Smooth muscle cell (in vitro differentiated cells): Measurements from ENCODE around the gene CLMN. TPM values are rescaled to one million over a fixed set of nuclear protein-coding genes. Genes with fewer than 3 reads are reported as not detected.

Source experiments
- DNase-seq: peaks from one replicate; lab custom pipeline; 2025; ENCODE audit not compliant: unreplicated experiment; lab: John Stamatoyannopoulos, UW
- H2AFZ ChIP-seq: fragments of 200-600 bp; sonication (generic); 2 replicates; pipeline ENCODE4 v1.6.0; 2016; ENCODE audit warnings: antibody characterized with exemption, low read depth, mild to moderate bottlenecking
- H3F3A ChIP-seq: fragments of 200-600 bp; sonication (generic); 2 replicates; pipeline ENCODE4 v1.6.0; 2017; ENCODE audit warnings: antibody characterized with exemption, low read depth
- H3K27ac ChIP-seq: fragments of 200-600 bp; sonication (generic); 2 replicates; pipeline ENCODE4 v1.5.1; 2016; ENCODE audit warnings: low read depth, mild to moderate bottlenecking
- H3K27me3 ChIP-seq: fragments of 200-600 bp; sonication (generic); 2 replicates; pipeline ENCODE4 v1.6.1; 2016; ENCODE audit warnings: low read depth, mild to moderate bottlenecking
- H3K36me3 ChIP-seq: fragments of 200-600 bp; sonication (generic); 2 replicates; pipeline ENCODE4 v1.5.1; 2016; ENCODE audit warnings: low read depth
- H3K4me1 ChIP-seq: fragments of 200-600 bp; sonication (generic); 2 replicates; pipeline ENCODE4 v1.5.1; 2016; ENCODE audit warnings: low read depth
- H3K4me2 ChIP-seq: fragments of 200-600 bp; sonication (generic); 2 replicates; pipeline ENCODE4 v1.6.0; 2016; ENCODE audit warnings: mild to moderate bottlenecking
- H3K4me3 ChIP-seq: fragments of 200-600 bp; sonication (generic); 2 replicates; pipeline ENCODE4 v1.5.1; 2016; ENCODE audit warnings: mild to moderate bottlenecking
- H3K79me2 ChIP-seq: fragments of 200-600 bp; sonication (generic); 2 replicates; pipeline ENCODE4 v1.6.0; 2016; ENCODE audit warnings: low read depth, mild to moderate bottlenecking
- H3K9ac ChIP-seq: fragments of 200-600 bp; sonication (generic); 2 replicates; pipeline ENCODE4 v1.6.0; 2016; ENCODE audit warnings: low read depth
- H3K9me3 ChIP-seq: fragments of 200-600 bp; sonication (generic); replicated peaks from 2 replicates; pipeline ENCODE4 v1.5.1; 2016; ENCODE audit warnings: low read depth
- H4K20me1 ChIP-seq: fragments of 200-600 bp; sonication (generic); 2 replicates; pipeline ENCODE4 v1.6.0; 2016; ENCODE audit warnings: low read depth
- CTCF ChIP-seq: fragments of 200-600 bp; sonication (generic); IDR thresholded peaks from 2 replicates; pipeline ENCODE4 v1.5.1; 2017; ENCODE audit warnings: borderline replicate concordance, mild to moderate bottlenecking, antibody characterized with exemption; ENCODE audit not compliant: insufficient read depth, poor library complexity, severe bottlenecking
- WGBS: methylation state at CpG from one replicate; pipeline ENCODE4 v1.1.7; 2016; ENCODE audit warnings: low lambda C conversion rate; 5-methylcytosine and 5-hydroxymethylcytosine counted together
- polyA plus RNA-seq: library from polyadenylated mRNA; unstranded; fragments of >200 nt; fragmentation: Nextera tagmentation; extraction: Ambion mirVana; gene quantifications from 2 replicates; pipeline ENCODE4 v1.2.1, GENCODE V29; 2016
- total RNA-seq: library from RNA; depleted of rRNA; stranded (reverse); fragments of >200 nt; gene quantifications from 2 replicates; pipeline ENCODE4 v1.2.3, GENCODE V29; 2014

Gene CLMN
- total and polyA plus RNA-seq, 2 experiments from 2014 or later: 1.3 to 3.5 TPM

GRCh38 chr14:95151561-95151960 lies 168.1 kb downstream of the CLMN start:
- Histone ChIP-seq H3K36me3 (no peaks in the 10 kb centered on the region), H3K9me3 (no peaks in the 10 kb centered on the region), H3K27ac (no peak overlapping the region), H3K4me1 (peaks cover 9% of the 10 kb centered on the region), H3K27me3 (no peaks in the 10 kb centered on the region), H4K20me1 (peaks cover 98% of the 10 kb centered on the region), H2AFZ (no peak overlapping the region), H3K4me3 (no peak overlapping the region), H3K4me2 (peak overlapping the region; percentile 28), H3F3A (no peaks in the 10 kb centered on the region), H3K79me2 (peaks cover 100% of the 10 kb centered on the region), H3K9ac (no peak overlapping the region)
- WGBS: 72% methylated on average over 8 of the region's 8 CpGs
- DNase-seq: no peak
- no peak for TF ChIP-seq CTCF

- peaks cover 5% of the 10 kb centered on the region for H3K4me1 ChIP-seq
- H3K36me3 ChIP-seq: no peaks in the 10 kb centered on the region
- peaks cover 100% of the 10 kb centered on the region for H3K79me2 ChIP-seq
- no peak overlapping the region for H3K27ac ChIP-seq
- H3K4me2 ChIP-seq: no peak overlapping the region
- no peaks in the 10 kb centered on the region for H3K27me3 ChIP-seq
- WGBS: 54% methylated on average over 2 of the region's 2 CpGs
- no peak overlapping the region for H3K4me3 ChIP-seq
- no peaks in the 10 kb centered on the region for H3F3A ChIP-seq
- no peaks in the 10 kb centered on the region for H3K9me3 ChIP-seq
- no peak for TF ChIP-seq CTCF
- H2AFZ ChIP-seq: no peak overlapping the region
- no peak for DNase-seq
- no peak overlapping the region for H3K9ac ChIP-seq
- H4K20me1 ChIP-seq: peaks cover 97% of the 10 kb centered on the region
These were observed 168.8 kb downstream of the CLMN start for GRCh38 chr14:95150910-95151309.

GRCh38 chr14:95149441-95149840 lies 170.3 kb downstream of the CLMN start:
- H3K9me3 ChIP-seq: peaks cover 4% of the 10 kb centered on the region
- H3K4me1 ChIP-seq: no peaks in the 10 kb centered on the region
- H3K4me2 ChIP-seq: no peak overlapping the region
- TF ChIP-seq CTCF: no peak
- no peaks in the 10 kb centered on the region for H3K36me3 ChIP-seq
- peaks cover 100% of the 10 kb centered on the region for H3K79me2 ChIP-seq
- H2AFZ ChIP-seq: no peak overlapping the region
- no peak overlapping the region for H3K9ac ChIP-seq
- no peak overlapping the region for H3K4me3 ChIP-seq
- no peaks in the 10 kb centered on the region for H3F3A ChIP-seq
- no peaks in the 10 kb centered on the region for H3K27me3 ChIP-seq
- DNase-seq: no peak
- 94% methylated on average over 3 of the region's 3 CpGs for WGBS
- H3K27ac ChIP-seq: no peak overlapping the region
- peaks cover 93% of the 10 kb centered on the region for H4K20me1 ChIP-seq

GRCh38 chr14:95147597-95147996 lies 172.1 kb downstream of the CLMN start:
- no peak overlapping the region for H3K4me2 ChIP-seq
- H4K20me1 ChIP-seq: peaks cover 92% of the 10 kb centered on the region
- H3K4me3 ChIP-seq: no peak overlapping the region
- H3K9me3 ChIP-seq: peaks cover 4% of the 10 kb centered on the region
- H3K9ac ChIP-seq: no peak overlapping the region
- H3K27ac ChIP-seq: no peak overlapping the region
- no peaks in the 10 kb centered on the region for H3K36me3 ChIP-seq
- no peak for DNase-seq
- peaks cover 100% of the 10 kb centered on the region for H3K79me2 ChIP-seq
- H3F3A ChIP-seq: no peaks in the 10 kb centered on the region
- no peaks in the 10 kb centered on the region for H3K27me3 ChIP-seq
- H3K4me1 ChIP-seq: no peaks in the 10 kb centered on the region
- no peak overlapping the region for H2AFZ ChIP-seq
- WGBS: 88% methylated on average over 7 of the region's 7 CpGs
- TF ChIP-seq CTCF: no peak
